Uterus (tissue), 2 donors: ENCODE data around the gene GLIS1.

Source experiments
- POLR2A ChIP-seq, 2 donors: fragments of 450-650 bp; IDR thresholded peaks; one replicate each; pipeline ENCODE4 v1.6.1; 2016; ENCODE audit warnings: antibody characterized with exemption in 2 of 2, mild to moderate bottlenecking in 1 of 2, moderate library complexity in 1 of 2
- TF ChIP-seq, protein P1 (sequence below), 4 experiments: fragments of 200-600 bp in 2 of 4; fragments of 450-650 bp in 2 of 4; sonication (generic) in 2 of 4; IDR thresholded peaks; one replicate each; pipeline ENCODE4 v1.5.1; 2016 to 2019; ENCODE audit warnings: antibody characterized with exemption in 4 of 4, mild to moderate bottlenecking in 2 of 4, moderate library complexity in 1 of 4

DNA sequence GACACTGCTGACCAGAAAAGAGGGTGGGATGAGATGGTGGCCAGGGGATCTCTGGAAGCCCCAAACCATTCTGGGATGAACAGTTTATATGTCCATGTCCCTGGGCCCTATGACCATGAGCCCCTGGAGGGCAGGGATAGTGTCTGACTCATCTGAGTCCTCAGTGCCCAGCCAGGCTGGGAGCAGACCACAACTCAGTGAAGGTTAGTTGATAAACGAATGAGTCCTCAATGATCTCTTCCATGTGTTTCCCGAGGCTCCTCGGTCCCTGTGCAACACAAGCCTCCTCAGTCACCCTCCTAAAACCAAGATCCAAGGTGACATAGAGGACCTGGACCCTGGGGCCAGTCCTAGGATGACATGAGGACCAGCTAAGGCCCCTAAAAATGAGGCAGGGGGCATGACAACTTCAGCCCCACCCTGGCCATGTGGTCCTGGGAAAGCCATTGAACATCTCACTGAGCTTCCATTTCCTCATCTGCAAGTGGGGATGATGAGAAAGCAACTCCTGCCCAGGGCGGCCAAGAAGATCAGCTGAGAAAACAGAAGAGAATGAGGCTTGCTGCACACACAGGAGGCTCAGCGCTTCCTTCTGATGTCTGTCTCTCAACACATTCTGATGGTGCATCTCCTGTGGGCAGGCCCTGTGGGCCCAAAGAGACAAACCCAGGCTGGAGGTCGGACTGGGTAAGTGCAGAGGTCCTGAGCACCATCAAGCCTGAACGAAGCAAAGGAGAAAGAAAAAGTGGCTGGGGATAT, 86.3 kb downstream of the GLIS1 start:
- TF ChIP-seq POLR2A (IDR thresholded peaks at IDR 0.05), result no peak
- TF ChIP-seq, protein P1, sequence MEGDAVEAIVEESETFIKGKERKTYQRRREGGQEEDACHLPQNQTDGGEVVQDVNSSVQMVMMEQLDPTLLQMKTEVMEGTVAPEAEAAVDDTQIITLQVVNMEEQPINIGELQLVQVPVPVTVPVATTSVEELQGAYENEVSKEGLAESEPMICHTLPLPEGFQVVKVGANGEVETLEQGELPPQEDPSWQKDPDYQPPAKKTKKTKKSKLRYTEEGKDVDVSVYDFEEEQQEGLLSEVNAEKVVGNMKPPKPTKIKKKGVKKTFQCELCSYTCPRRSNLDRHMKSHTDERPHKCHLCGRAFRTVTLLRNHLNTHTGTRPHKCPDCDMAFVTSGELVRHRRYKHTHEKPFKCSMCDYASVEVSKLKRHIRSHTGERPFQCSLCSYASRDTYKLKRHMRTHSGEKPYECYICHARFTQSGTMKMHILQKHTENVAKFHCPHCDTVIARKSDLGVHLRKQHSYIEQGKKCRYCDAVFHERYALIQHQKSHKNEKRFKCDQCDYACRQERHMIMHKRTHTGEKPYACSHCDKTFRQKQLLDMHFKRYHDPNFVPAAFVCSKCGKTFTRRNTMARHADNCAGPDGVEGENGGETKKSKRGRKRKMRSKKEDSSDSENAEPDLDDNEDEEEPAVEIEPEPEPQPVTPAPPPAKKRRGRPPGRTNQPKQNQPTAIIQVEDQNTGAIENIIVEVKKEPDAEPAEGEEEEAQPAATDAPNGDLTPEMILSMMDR (IDR thresholded peaks at IDR 0.05), result no peak
